ENCODE results near the gene FRAS1.

The FRAS1 gene

DNA sequence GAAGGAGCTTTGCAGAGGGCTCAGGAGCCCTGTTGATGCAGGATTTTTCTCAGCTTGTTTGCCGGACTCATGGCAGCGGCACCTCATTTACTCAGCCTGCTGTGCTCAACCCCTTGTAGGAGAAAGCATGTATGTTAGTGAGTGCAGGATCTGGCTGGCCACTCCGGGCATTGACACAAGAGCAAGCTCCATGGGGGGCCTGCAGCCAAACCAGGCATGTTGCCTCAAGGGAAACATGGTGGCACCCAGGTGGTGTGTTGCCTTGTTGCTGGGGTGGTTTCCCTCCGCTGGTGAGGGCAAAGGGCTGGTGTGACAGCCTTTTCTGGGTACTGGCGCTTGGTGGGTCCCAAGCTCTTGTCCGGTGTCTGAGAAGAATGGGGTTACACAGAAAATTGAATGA is 305.2 kb downstream of the FRAS1 start:
- no peaks in the 10 kb centered on the region for H3K9me3 ChIP-seq
- TF ChIP-seq, protein P1, sequence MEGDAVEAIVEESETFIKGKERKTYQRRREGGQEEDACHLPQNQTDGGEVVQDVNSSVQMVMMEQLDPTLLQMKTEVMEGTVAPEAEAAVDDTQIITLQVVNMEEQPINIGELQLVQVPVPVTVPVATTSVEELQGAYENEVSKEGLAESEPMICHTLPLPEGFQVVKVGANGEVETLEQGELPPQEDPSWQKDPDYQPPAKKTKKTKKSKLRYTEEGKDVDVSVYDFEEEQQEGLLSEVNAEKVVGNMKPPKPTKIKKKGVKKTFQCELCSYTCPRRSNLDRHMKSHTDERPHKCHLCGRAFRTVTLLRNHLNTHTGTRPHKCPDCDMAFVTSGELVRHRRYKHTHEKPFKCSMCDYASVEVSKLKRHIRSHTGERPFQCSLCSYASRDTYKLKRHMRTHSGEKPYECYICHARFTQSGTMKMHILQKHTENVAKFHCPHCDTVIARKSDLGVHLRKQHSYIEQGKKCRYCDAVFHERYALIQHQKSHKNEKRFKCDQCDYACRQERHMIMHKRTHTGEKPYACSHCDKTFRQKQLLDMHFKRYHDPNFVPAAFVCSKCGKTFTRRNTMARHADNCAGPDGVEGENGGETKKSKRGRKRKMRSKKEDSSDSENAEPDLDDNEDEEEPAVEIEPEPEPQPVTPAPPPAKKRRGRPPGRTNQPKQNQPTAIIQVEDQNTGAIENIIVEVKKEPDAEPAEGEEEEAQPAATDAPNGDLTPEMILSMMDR (IDR thresholded peaks at IDR 0.05; ENCODE audit: low read depth, low read length): no peak
- DNase-seq: no peak
- no peak overlapping the region for H3K4me3 ChIP-seq (ENCODE audit: low read depth, low read length)
- peaks cover 7% of the 10 kb centered on the region; the same call in 1 of the 2 replicates for H3K36me3 ChIP-seq
- H3K4me1 ChIP-seq: no peaks in the 10 kb centered on the region
- no peaks in the 10 kb centered on the region for H3K27me3 ChIP-seq

DNA sequence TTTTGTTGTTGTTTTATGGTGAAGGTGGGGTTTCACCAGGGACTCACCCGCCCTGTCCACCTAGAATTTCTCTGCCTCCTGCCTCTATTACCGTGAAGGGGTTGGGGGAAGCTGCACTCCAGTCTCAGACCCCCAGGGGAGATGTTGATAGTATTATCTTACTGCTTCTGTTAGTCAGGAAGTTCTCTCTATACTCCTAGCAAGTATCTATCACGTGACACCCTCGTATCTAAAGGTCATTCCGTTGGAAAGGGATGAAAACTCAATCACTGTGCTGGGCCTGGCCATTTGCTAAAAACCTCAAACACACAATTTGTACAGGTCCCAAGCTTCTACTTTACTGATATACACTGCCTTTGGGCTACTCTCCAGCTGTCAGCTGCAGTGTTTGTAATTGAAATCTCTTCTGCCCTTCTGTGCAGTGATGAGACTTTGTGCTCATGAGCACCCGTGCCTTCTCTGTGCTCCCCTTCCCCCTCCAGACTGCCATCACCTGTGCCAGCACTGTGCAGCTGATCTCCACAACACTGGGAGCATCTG is 306.0 kb downstream of the FRAS1 start:
- Histone ChIP-seq H3K4me3 (ENCODE audit: low read depth, low read length) (no peak overlapping the region), H3K4me1 (no peaks in the 10 kb centered on the region), H3K27me3 (no peaks in the 10 kb centered on the region), H3K36me3 (peaks cover 7% of the 10 kb centered on the region; the same call in 1 of the 2 replicates), H3K9me3 (no peaks in the 10 kb centered on the region)
- DNase-seq: no peak
- TF ChIP-seq, protein P1 (IDR thresholded peaks at IDR 0.05; ENCODE audit: low read depth, low read length): no peak

DNA sequence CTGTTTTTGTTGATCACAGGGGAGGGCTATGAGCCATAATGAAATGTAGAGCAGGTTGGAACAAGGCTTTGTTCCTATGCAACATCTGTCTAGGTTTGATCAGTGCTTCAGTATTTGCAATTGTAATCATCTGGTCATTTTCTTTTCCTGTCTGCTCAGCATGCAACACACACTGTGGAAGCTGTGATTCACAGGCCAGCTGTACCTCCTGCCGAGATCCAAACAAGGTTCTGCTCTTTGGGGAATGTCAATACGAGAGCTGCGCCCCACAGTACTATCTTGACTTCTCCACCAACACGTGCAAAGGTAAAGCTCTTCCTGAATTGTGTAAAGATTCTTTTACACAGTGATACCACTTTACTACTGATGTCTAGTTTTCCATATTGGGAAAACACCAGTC is 312.6 kb downstream of the FRAS1 start:
- H3K36me3 ChIP-seq: peaks cover 18% of the 10 kb centered on the region
- H3K27me3 ChIP-seq: no peaks in the 10 kb centered on the region
- TF ChIP-seq, protein P1 (IDR thresholded peaks at IDR 0.05; ENCODE audit: low read depth, low read length): no peak
- H3K9me3 ChIP-seq: no peaks in the 10 kb centered on the region
- peaks cover 13% of the 10 kb centered on the region for H3K4me1 ChIP-seq
- DNase-seq: no peak
- no peak overlapping the region for H3K4me3 ChIP-seq (ENCODE audit: low read depth, low read length)

DNA sequence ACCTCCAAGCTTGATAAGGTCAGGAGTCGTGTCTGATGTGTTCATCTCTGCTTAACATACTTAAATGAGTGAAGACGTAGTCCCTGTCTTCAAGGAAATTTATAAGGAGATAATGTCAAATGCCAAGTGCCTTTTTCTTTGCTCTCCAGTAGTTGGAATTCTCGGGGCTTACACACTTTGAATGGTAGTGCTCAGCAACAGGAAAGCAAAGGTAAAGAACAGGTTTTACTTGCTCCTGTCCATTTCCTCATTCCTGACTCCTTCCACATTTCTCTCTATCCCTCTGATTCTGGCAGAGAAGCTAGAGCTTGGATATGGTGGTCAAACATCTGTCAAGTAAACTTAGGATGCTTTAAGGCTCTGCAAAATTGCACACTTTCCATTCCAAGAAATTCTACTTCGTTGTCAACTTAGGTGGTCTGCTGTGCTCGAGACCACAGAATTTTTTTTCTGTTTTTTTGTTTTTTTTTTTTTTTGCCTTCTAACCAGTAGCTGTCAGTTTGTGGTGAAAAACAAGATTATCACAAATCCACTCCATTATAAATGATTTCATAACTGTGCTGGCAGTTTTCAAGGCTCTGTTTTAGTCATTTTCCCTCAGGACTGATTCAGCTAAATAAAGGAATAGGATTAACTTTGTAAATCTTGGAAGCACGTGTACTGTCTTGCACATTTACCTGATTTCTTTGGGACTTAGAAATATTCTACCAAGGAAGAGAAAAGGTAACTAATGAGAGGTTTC is 313.7 kb downstream of the FRAS1 start:
- no peak for DNase-seq
- Histone ChIP-seq H3K4me1 (peaks cover 13% of the 10 kb centered on the region), H3K9me3 (no peaks in the 10 kb centered on the region), H3K4me3 (ENCODE audit: low read depth, low read length) (no peak overlapping the region), H3K27me3 (no peaks in the 10 kb centered on the region), H3K36me3 (peaks cover 19% of the 10 kb centered on the region)
- TF ChIP-seq, protein P1 (IDR thresholded peaks at IDR 0.05; ENCODE audit: low read depth, low read length): no peak

DNA sequence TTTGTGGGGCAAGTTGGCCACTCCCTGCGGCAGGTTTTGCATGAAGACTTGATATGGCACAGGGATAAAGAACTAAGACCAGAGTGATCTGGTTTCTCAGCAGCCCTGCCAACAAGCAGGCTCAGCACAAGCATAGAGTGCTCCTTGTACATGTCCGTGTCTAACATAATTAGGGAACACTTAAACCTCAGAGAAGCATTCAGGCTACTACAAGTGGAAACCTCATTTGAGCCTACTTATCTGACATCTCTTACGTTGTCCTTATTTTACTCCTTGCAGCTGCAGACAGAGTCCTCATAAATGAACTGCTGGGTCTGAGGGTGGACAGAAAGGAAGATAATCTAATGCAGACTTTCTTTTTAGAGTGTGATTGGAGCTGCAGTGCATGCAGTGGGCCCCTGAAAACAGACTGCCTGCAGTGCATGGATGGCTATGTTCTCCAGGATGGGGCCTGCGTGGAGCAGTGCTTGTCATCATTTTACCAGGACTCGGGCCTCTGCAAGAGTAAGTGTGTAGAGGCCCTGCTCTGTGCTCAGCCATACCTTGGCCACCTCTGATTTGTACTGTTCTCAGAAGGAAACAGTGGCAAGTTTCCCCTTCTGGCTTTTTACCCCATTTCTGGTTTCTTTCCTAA is 315.3 kb downstream of the FRAS1 start:
- Histone ChIP-seq H3K36me3 (peaks cover 11% of the 10 kb centered on the region), H3K4me3 (ENCODE audit: low read depth, low read length) (no peak overlapping the region), H3K9me3 (no peaks in the 10 kb centered on the region), H3K4me1 (peaks cover 13% of the 10 kb centered on the region), H3K27me3 (no peaks in the 10 kb centered on the region)
- TF ChIP-seq, protein P1 (IDR thresholded peaks at IDR 0.05; ENCODE audit: low read depth, low read length): no peak
- DNase-seq: peak; percentile 58

DNA sequence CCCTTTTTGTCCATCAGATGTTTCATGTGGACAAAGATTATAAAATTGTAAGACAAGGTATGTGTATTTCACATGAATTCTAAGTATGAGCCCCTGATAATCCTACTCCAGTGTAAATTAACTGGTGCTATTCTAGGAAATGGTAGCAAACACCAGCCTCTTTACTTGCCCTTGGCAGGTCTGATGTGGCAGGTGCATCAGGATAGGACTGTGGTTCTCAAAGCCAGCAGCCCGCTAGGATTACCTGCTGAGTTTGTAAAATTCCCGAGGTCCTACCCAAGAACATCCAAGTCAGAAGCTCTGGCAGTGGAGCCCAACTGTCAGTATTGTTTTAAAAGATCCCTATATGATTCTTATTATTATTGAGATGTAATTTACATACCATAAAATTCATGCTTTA is 320.4 kb downstream of the FRAS1 start:
- H3K27me3 ChIP-seq: no peaks in the 10 kb centered on the region
- H3K9me3 ChIP-seq: no peaks in the 10 kb centered on the region
- no peak for DNase-seq
- no peak overlapping the region for H3K4me3 ChIP-seq (ENCODE audit: low read depth, low read length)
- peaks cover 20% of the 10 kb centered on the region for H3K36me3 ChIP-seq
- TF ChIP-seq, protein P1 (IDR thresholded peaks at IDR 0.05; ENCODE audit: low read depth, low read length): no peak
- peaks cover 5% of the 10 kb centered on the region for H3K4me1 ChIP-seq

Data from BE2C (cell line).